LHCN-M2 (cell line): ENCODE data around the gene MYO6. TPM values are rescaled to one million over a fixed set of nuclear protein-coding genes. Genes with fewer than 3 reads are reported as not detected.
"Not testable (repeated sequence)": the region's sequence is repeated elsewhere in the genome, so short reads cannot be mapped to it uniquely, and the experiment has no call there.

Experiments
- DNase-seq: peaks from one replicate; pipeline ENCODE4 v3.0.0-alpha.2; 2012; ENCODE audit warnings: low read depth
- total RNA-seq: library from RNA; depleted of rRNA; stranded (reverse); fragments of >200 nt; gene quantifications from 2 replicates; pipeline ENCODE4 v1.2.3, GENCODE V29; 2014

Gene MYO6
- total RNA-seq, 1 experiment from 2014 or later: 7.3 TPM

DNA sequence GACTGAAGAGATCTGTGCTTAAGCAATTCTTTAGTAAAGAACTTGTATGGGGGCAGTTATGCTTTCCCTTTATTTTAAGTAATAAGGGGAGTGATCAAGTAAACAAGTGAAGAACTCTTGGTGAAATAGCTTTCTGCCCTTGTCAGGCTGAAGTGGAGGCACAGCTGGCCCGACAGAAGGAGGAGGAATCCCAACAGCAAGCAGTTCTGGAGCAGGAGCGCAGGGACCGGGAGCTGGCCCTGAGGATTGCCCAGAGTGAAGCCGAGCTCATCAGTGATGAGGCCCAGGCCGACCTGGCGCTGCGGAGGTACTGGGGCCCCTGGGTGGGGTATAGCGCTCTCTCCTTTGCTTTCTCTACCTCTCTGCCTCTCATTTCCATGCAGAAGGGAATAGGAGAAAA, 143.3 kb downstream of the MYO6 start:
- DNase-seq: no peak

DNA sequence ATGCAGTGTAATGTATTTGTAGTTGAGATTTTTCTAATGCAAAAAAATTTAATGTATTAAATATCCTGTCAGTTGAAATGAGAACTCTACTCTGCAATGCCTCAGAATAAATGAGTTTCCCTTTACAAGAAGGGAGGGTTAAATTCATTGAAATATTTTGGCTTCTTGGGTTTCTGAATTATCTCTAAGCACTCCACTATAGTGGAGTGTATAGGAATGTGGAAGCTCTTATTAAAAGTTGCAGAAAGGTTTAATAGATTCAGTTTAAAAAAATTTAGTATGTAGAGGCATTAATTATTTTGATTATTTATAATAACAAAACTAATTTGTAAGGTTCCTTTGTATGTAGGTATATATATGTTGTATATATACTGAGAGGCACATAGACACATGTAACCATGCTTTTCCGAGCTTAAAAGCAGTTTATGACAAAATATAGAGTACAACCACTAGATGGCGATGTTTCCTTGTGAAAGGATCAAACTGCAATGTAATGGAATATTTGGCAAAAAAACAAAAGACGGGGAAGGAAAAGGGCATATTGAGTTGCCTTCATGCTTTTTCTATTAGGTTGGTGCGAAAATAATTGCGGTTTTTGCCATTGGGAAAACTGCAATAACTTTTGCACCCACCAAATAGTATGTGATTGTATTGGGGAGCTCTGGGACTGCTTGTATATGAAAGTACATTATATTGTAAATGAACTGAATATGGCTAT, 144.2 kb downstream of the MYO6 start:
- peak; percentile 82 for DNase-seq

DNA sequence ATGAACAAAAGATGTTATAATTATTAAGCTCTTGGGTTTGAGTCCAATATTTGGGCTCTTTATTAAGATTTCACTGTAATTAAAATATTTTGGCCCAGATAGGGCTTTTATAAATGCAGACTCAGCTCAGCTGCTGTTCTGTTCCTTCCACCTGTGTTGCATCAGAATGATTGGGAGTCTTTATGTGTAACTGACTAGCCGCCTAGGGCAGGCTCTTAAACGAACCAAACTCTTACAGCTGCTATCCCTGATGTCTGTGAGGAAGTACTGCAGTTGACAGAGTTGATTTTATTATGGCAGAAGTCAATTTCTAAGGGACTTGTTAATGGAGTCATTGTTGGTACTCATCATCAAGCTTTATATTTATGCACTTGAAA, 144.7 kb downstream of the MYO6 start:
- no peak for DNase-seq

DNA sequence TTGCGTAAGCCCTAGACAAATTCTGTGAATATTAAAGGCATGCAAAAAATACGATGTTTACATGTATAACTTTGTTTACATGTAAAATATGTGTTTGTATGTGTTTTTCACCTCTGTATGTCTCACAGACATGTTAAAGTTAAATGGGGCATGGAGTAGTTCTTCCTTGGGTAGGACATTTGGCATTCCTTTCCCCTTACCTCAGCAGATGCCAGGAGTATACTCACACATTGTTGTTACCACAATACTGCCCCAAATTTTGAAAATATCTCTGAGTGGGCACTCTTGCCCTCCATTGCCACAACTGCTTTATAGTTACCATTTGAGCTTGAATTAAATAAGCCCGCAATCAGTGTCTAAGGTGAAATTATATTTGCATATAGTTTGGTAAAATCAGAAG, 147.5 kb downstream of the MYO6 start:
- peak; percentile 19 for DNase-seq

DNA sequence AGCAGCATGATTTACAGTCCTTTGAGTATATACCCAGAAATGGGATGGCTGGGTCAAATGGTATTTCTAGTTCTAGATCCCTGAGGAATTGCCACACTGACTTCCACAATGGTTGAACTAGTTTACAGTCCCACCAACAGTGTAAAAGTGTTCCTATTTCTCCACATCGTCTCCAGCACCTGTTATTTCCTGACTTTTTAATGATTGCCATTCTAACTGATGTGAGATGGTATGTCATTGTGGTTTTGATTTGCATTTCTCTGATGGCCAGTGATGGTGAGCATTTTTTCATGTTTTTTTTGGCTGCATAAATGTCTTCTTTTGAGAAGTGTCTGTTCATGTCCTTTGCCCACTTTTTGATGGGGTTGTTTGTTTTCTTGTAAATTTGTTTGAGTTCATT, 151.2 kb downstream of the MYO6 start:
- DNase-seq: not testable (repeated sequence)

DNA sequence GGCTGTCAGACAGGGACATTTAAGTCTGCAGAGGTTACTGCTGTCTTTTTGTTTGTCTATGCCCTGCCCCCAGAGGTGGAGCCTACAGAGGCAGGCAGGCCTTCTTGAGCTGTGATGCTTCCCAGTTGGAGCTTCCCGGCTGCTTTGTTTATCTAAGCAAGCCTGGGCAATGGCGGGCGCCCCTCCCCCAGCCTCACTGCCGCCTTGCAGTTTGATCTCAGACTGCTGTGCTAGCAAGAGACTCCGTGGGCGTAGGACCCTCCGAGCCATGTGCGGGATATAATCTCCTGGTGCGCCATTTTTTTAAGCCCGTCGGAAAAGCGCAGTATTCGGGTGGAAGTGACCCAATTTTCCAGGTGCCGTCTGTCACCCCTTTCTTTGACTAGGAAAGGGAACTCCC, 156.1 kb downstream of the MYO6 start:
- DNase-seq: not testable (repeated sequence)

DNA sequence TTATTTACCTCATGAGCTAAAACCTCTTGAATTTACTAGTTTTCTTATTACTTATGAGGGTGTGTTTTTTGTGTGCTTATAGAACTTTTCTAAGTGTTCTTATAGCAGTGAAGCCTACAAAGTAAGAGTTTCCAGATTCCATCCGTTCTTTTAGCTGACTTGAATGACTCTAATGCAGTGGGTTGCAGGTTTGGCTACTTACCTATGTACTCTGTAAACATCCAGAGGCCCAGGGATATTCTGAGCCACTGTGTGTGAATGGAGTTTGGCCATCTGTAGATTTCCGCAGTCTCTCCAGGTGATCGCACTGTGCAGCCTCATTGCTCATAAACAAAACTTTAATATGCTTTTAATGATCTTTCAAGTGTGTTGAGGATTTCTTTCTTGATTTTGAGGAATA, 157.8 kb downstream of the MYO6 start:
- no peak for DNase-seq

DNA sequence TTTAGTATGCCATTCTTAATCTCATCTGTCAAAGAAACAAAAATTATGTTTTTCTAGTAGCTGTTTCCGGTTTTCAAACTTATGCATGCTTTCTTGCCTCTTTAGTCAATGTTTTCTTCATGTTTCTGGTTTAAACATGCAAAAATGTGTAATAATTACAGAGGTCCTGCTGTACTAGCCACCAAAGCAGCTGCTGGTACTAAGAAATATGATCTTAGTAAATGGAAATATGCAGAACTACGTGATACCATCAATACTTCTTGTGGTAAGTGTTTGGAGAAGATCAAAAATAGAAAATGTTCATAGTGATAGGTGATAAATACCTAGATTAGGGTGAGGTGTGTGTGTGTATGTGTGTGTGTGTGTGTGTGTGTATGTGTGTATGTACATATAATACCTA, 158.4 kb downstream of the MYO6 start:
- no peak for DNase-seq

DNA sequence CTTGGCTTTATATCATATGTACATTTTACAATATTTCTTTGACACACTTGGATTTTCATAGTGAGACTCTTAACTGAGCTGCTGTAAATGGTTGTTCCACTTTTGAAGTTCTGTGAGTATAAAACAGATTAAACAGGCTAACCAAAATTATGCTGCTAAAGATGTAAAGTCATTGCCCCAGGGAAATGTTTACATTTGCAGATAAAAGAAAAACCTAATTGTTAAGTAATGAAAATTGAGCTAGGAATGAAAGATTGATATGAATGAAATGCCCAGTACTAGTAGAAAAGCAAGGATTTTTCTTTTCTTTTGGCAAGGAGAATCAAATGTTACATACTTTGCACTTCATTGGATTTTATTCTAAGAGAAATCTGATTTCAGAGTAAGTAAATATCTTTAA, 164.0 kb downstream of the MYO6 start:
- DNase-seq: no peak

DNA sequence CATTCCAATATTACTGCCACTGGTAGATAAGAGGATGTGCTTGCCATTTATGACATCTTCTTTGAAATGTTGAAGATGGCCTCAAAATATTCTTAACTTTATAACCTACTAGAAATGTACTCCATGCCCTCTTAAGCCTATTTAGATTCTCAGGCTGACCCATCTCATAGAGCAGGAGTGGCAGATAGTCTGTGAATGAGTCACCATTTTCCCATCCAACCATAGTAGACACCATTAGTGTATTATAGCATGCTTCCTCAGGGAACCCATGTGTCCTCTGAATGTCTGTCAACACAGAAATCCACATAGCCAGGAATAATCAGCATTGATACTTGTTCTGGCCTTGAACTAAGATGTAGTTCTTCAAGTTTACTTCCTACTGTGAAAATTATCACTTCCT, 173.2 kb downstream of the MYO6 start:
- DNase-seq: peak; percentile 62

DNA sequence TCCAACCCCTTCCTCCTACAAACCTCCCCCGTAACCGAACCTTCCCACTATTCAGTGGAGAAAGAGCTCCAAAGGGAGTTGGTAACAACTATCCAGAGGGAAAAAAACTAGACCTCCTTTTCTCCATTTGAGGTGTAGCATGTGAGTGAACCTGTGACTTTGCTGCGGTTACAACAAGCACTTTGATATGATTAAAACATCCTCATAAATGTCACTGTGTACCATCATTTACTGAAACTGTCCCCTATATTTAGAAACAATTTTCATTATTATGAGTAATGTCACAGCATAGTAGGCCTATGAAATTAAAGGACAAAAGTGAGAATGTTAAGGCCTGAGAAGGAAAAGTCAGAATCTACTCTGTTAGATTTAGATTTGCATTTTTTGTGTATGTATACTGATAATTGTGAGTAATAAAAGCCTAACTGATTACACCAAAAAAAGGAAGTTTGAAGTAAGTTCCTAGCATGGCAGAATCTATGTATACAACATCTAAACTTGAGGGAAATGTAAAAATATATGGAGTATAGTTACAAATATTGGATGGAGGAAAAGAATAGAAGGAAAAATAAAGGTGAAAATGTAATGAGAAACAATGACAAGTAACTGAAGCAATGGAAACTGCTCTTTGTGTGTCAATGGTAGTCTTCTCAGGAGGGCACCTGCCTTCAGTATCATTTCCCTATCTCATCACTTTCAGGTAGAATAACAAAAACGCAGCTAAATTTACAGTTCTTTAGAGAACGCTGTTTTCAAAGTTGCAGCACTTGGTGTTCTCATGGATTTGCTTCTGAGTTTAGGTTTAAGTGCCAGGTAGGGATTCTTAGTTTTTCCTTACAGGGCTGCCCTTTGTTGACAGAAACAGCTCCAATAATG, 177.5 kb downstream of the MYO6 start:
- DNase-seq: no peak

DNA sequence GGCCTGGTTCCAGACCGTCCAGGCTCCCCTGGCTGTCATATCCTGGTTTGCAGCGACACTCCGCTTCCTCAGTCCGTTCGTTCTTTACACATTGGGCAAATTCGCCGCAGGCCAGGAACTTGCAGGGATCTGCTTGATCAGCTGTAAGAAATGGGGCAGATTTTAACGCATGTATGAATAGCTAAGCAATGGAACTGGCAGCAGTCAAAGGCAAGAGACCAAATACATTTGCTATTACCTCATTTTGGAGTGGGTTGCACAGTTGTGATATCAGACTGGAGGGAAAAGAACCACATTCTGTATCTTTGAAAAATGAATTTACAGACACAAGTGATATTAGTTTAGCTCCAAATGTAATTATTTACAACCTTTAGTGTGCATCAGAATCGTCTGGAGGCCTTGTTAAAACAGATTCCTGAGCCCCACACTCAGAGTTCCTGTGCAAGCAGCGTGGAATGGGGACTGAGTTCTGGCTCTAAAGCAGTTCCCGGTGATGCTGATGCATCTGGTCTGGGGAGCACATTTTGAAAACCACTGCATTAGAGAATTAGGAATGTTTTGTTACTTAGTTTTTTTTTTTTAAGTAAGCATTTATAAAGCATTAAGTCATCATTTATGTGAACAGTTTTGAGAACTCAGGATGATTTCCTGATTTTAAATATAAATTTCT, 182.1 kb downstream of the MYO6 start:
- no peak for DNase-seq

DNA sequence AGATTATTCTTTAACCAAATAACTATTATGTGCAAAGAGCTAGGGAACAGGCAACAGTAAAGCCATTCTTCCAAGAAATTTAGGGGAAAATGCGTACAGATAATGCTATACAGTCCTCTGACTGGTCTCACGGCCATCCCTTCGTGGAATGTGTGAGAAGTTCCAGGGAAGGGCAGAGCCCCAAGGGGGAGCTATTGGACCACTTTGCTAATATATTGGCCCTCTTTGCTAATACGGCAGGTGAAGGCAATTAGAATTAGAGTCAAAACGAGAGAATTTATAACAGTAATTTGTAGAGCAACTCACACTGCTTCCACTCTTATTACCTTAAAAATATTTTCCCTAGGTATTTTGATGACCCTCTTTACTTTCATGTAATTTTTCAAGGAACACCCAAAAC, 183.0 kb downstream of the MYO6 start:
- peak; percentile 9 for DNase-seq

DNA sequence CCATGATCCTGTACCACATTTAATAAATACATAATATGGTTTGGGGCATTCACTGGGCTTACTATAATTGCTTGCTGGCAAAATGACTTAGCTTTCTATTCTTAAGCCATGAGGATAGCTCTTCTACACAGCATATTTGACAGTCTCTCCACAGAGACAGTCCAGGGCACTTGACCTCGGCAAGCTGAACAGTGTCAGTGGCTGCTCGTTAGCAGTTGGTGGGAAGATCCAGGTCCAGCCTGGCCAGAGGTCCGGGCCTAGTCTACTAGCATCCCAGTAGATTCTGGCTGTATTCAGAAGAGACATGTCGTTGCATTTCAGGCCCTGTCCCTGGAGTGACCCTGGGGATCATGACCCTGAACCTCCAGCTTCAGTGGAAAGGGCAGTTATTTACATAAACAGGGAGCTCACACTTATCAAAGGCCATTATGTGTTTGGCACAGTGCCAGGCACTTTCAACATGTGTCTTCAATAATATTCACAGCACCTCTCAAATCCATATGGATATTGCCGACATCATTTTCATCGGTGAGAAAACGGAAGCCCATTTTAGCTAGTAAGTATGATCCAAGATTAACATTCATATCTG, 184.4 kb downstream of the MYO6 start:
- no peak for DNase-seq

DNA sequence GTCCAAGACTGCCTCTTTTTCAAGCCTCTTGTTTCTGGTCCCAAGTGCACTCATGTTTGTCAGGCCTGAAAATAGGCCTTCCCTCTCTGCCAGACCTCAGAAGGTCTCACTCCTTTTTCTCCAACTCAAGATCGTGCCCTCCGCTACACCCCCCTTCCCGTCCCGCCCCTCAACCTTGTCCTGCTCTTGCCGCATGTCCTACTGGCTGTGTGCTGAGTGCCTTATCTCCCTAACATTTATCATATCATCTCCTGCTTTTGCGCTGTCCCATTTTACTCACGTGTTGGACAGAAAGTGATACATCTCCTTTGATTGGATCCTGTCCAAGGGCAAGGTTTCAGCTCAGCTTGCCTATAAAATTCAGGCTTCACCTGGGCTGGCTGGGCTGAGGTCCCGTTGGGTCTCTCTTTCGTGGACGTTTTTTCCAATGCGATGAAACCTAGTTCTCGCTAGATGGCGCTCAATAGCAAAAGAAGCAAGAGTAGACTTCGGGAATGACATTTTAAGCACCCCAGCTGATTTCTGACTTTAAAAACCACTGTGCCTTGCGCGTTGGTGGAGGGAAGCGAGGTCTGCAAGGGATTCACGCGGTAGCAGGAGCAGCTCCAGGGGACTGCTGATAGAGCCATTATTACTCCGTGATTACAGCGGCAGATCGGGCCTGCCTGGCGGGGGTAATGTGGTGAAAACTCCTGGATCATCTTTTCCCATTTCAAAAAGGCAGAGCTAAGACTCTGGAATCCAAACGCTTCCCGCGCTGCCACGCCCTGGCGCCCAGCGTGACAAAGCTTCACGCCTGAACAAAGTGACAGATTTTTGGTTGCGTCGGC, 185.8 kb downstream of the MYO6 start:
- peak; percentile 78 for DNase-seq

DNA sequence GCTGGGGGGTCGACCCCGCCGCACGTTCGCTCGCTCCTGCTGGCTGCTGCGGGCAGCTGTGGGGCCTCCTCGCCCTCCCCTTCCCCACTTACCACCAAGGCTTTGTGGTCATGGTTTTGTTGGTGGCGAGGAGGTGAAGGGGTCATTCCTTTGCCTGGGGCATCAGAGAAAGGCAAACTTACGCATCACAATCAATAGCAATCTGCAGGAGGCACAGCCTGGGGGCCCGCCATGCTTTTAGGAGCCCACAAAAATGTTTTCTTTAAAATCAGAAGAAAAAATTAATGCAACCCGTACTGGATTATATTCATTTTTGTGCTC, 186.4 kb downstream of the MYO6 start:
- DNase-seq: no peak

DNA sequence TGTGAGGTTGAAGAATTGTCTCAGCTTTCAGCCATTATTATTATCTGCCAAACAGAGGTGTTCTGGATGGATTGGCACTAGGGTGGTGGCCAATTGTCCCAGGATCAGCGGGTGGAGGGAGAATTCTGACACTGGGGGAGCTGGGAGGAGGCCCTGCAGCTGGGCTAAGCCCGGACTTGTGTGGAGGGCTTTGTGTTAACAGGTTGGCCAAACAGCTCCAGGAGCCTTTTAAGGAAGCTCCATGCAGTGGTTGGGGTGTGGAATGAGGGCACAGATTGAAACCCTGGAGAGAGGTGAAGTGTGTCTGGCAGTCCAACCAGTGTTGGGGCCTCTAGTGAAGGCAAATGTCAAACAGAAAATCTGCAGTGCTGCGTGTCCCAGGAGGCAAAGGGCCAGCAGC, 187.6 kb downstream of the MYO6 start:
- DNase-seq: no peak

DNA sequence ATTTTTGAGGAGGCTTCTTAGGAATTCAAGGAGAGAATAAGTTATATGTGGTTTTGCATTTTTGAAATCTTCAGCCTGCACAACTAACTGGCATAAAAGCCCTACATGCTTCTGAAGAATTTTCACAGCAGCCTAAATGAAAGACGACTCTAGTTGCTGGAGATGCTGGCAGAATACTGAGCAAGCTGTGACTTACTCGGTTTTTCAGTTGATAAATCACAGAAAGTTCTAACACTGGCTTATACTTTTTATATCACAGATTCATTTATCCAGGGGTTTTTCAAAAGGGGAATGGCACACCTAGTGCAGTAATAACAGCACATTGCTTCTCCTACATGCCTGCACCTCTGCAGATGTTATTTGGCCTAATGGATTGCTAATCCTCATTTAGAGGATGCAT, 188.8 kb downstream of the MYO6 start:
- DNase-seq: no peak

DNA sequence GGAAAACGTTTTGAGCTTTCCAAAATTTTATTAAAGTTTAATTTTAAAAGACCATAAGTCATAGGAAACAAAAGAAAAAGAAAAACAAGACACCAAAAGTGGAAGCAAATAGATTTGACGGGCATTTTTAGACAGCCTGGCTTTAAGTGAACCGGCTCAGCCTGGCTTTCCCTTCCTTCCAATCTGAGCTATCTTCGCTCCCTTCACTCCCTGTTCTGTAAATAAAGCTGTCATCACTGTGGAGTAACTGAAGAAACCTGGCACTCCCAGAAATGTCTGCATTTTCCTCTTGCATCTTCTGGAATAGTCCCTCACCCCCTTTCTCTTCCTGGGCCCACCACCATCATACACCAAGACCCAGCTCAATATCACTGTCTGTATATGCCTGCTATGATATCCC, 191.5 kb downstream of the MYO6 start:
- no peak for DNase-seq

DNA sequence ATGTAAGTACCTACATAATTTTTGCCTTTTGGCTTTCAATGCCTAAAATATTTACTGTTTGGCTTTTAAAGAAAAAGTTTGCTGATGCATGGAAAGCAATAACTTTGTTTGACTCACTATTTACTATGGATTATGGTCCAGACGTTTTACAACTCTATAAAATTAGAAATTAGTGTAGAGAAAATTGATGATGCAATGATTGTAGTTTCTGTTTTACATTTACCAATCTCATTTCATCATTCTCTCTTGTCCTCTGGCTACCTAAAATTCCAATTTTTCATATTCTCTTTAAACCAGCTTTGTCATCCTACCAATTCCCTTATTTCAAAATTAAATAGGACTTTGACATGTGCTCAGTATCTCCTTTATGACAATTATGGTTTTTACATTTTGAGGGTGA, 192.5 kb downstream of the MYO6 start:
- DNase-seq: no peak

DNA sequence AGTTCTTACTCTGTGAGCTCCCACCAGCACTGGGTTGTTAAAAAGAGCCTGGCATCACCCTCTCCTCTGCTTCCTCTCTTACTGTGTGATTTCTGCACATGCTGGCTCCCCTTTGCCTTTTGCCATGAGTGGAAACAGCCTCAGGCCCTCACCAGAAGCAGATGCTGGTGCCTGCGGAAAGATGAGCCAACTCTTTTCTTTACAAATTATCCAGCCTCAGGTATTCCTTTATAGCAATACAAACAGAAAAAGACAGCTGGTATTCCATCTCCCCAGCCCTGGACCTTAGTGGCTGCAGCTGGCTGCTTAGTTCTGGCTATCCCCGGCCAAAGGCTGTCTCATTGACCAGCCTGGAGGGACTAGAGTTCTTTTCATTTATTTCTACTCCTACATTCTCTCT, 194.3 kb downstream of the MYO6 start:
- no peak for DNase-seq
